HG03095 (cell line): ENCODE results near the gene UBB.

ENCODE experiments used
- ATAC-seq: cut with Tn5 transposase; IDR thresholded peaks from one replicate; pipeline ENCODE4 v1.9.1; 2021; ENCODE audit warnings: moderate library complexity; ENCODE audit not compliant: unreplicated experiment

The UBB gene

GRCh38 chr17:16417896-16418684 lies 37.2 kb downstream of the UBB start:
- ATAC-seq = no peak

- no peak for ATAC-seq
These were observed 37.8 kb downstream of the UBB start for GRCh38 chr17:16418685-16419068.

GRCh38 chr17:16419074-16419928 lies 38.4 kb downstream of the UBB start:
- ATAC-seq = no peak

- no peak for ATAC-seq
These were observed 39.0 kb downstream of the UBB start for GRCh38 chr17:16419929-16420271.

- no peak for ATAC-seq
These were observed 41.5 kb downstream of the UBB start for GRCh38 chr17:16422416-16422815.

- no peak for ATAC-seq
These were observed 42.5 kb downstream of the UBB start for GRCh38 chr17:16423226-16423872.

- no peak for ATAC-seq
These were observed 44.3 kb downstream of the UBB start for GRCh38 chr17:16425202-16425601.

GRCh38 chr17:16425698-16426659 lies 45.1 kb downstream of the UBB start:
- ATAC-seq = no peak

GRCh38 chr17:16427020-16427419 lies 46.1 kb downstream of the UBB start:
- no peak for ATAC-seq

- ATAC-seq = no peak
These were observed 47.4 kb downstream of the UBB start for GRCh38 chr17:16428098-16428882.

- no peak for ATAC-seq
These were observed 48.2 kb downstream of the UBB start for GRCh38 chr17:16429083-16429482.

- no peak for ATAC-seq
These were observed 49.8 kb downstream of the UBB start for GRCh38 chr17:16430650-16431049.

- ATAC-seq = no peak
These were observed 51.1 kb downstream of the UBB start for GRCh38 chr17:16432017-16432416.
